ENCODE results near the gene SNAPC2.
A peak's percentile ranks its signal among the peaks of the same experiment; 100 is the strongest.

SNAPC2 gene

GRCh38 chr19:7902796-7903243 is 17.3 kb upstream of the SNAPC2 start:
- ChIA-PET CTCF (interaction anchor here (0.6 to 1.2 kb wide), 3 partner anchors 18 to 142 kb away, joined by 3 to 4 read pairs (median 3); partner anchors contain the start of gene SNAPC2), POLR2A (interaction anchor here (0.8 to 2.3 kb wide), 16 partner anchors 9 to 611 kb away, joined by 3 to 30 read pairs (median 5); partner anchors contain the start of genes LRRC8E, SNAPC2, TGFBR3L and TIMM44)
- no peak for DNase-seq (ENCODE audit: extremely low spot score)
- TF ChIP-seq SUZ12 (IDR thresholded peaks at IDR 0.05) (no peak), CTBP1 (IDR thresholded peaks at IDR 0.05; ENCODE audit: borderline replicate concordance) (no peak), NFRKB (IDR thresholded peaks at IDR 0.05) (no peak)

DNA sequence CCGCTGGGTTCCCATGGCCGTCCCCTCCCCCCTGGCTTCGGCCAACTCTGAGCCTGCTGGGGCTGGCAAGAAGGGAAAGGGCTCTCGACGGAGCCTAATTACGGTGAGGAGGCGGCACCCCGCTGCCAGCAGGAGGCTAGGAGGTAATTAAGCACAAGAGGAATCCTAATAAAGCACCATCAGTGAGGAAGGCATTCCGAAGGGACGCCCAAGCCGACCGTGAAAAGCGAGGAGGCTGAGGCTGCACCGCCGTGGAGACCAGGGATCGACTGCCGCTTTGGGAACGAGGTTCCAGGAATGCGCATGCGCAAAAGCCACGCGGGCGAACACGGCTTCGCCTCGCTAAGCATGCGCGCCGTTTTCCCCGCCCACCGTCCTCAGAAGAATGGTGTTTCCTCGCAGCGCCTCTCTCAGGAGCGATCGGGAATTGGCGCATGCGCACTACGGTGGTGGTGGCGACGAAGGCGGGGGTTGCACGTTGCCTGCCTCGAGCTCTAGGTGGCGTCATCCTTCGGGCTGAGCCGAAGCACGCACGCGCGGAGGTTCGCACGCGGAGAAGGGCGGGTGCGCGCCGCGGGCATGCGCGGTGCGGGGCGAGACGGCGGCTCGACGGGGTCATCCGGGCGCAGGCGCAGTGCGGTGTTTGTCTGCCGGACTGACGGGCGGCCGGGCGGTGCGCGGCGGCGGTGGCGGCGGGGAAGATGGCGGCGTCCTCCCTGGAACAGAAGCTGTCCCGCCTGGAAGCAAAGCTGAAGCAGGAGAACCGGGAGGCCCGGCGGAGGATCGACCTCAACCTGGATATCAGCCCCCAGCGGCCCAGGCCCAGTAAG is 16.7 kb upstream of the SNAPC2 start, which contains the start of gene MAP2K7:
Gene MAP2K7 (plus strand): TSS at position 634 of the 830 bp plus-strand sequence. CDS start 68 bp downstream, at position 702.
- CTCF ChIA-PET: interaction anchor here (0.6 to 1.2 kb wide), 4 partner anchors 17 to 141 kb away, joined by 3 to 4 read pairs (median 3); partner anchors contain the start of gene SNAPC2
- POLR2A ChIA-PET: interaction anchor here (0.7 to 1.9 kb wide), 20 partner anchors 9 to 610 kb away, joined by 3 to 30 read pairs (median 4); partner anchors contain the start of genes LRRC8E, SNAPC2, TGFBR3L and TIMM44
- TF ChIP-seq FOXM1 (IDR thresholded peaks at IDR 0.05; ENCODE audit: borderline replicate concordance) (no peak), L3MBTL2 (conservative IDR thresholded peaks at IDR 0.05) (peak; percentile 93)
- DNase-seq (ENCODE audit: extremely low spot score): peak; percentile 99

- POLR2A ChIA-PET: interaction anchor here (0.7 to 1.9 kb wide), 18 partner anchors 8 to 609 kb away, joined by 3 to 30 read pairs (median 3); partner anchors contain the start of genes LRRC8E, SNAPC2, TGFBR3L and TIMM44
- CTCF ChIA-PET: interaction anchor here (0.6 to 1.2 kb wide), 3 partner anchors 16 to 35 kb away, joined by 3 to 4 read pairs (median 3); partner anchors contain the start of gene SNAPC2
- TF ChIP-seq L3MBTL2 (conservative IDR thresholded peaks at IDR 0.05): peak; percentile 30
- TF ChIP-seq ZNF384 (IDR thresholded peaks at IDR 0.05): no peak
- no peak for DNase-seq (ENCODE audit: extremely low spot score)
Measured at GRCh38 chr19:7904074-7905020, 15.8 kb upstream of the SNAPC2 start.

GRCh38 chr19:7905268-7905667 is 14.9 kb upstream of the SNAPC2 start:
- TF ChIP-seq FOXM1 (IDR thresholded peaks at IDR 0.05; ENCODE audit: borderline replicate concordance) (no peak), HDGF (IDR thresholded peaks at IDR 0.05; ENCODE audit: borderline replicate concordance) (no peak), LEF1 (IDR thresholded peaks at IDR 0.05; ENCODE audit: borderline replicate concordance) (no peak), CTBP1 (IDR thresholded peaks at IDR 0.05; ENCODE audit: borderline replicate concordance) (no peak), L3MBTL2 (conservative IDR thresholded peaks at IDR 0.05) (no peak)
- POLR2A ChIA-PET: no interaction called here
- no peak for DNase-seq (ENCODE audit: extremely low spot score)
- CTCF ChIA-PET: no interaction called here

- no peak for TF ChIP-seq ELF4 (IDR thresholded peaks at IDR 0.05)
- TF ChIP-seq HDGF (IDR thresholded peaks at IDR 0.05; ENCODE audit: borderline replicate concordance): no peak
- no peak for TF ChIP-seq ZNF384 (IDR thresholded peaks at IDR 0.05)
- no peak for TF ChIP-seq SUZ12 (IDR thresholded peaks at IDR 0.05)
- no peak for TF ChIP-seq CTBP1 (IDR thresholded peaks at IDR 0.05; ENCODE audit: borderline replicate concordance)
- TF ChIP-seq L3MBTL2 (conservative IDR thresholded peaks at IDR 0.05): no peak
- TF ChIP-seq BHLHE40 (IDR thresholded peaks at IDR 0.05; ENCODE audit: borderline replicate concordance): no peak
- no peak for TF ChIP-seq SP1 (IDR thresholded peaks at IDR 0.05)
- no peak for TF ChIP-seq ARNT (IDR thresholded peaks at IDR 0.05)
- TF ChIP-seq TARDBP (IDR thresholded peaks at IDR 0.05): no peak
- TF ChIP-seq, protein P1, sequence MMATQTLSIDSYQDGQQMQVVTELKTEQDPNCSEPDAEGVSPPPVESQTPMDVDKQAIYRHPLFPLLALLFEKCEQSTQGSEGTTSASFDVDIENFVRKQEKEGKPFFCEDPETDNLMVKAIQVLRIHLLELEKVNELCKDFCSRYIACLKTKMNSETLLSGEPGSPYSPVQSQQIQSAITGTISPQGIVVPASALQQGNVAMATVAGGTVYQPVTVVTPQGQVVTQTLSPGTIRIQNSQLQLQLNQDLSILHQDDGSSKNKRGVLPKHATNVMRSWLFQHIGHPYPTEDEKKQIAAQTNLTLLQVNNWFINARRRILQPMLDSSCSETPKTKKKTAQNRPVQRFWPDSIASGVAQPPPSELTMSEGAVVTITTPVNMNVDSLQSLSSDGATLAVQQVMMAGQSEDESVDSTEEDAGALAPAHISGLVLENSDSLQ (IDR thresholded peaks at IDR 0.05): no peak
- no peak for TF ChIP-seq LEF1 (IDR thresholded peaks at IDR 0.05; ENCODE audit: borderline replicate concordance)
- no peak for TF ChIP-seq FOXK2 (IDR thresholded peaks at IDR 0.05)
- TF ChIP-seq FOXA1 (IDR thresholded peaks at IDR 0.05): no peak
- CTCF ChIA-PET: no interaction called here
- POLR2A ChIA-PET: no interaction called here
- DNase-seq (ENCODE audit: extremely low spot score): no peak
Measured at GRCh38 chr19:7905859-7906258, 14.3 kb upstream of the SNAPC2 start.

- no peak for DNase-seq (ENCODE audit: extremely low spot score)
- CTCF ChIA-PET: no interaction called here
- POLR2A ChIA-PET: no interaction called here
- no peak for TF ChIP-seq SP1 (IDR thresholded peaks at IDR 0.05)
- no peak for TF ChIP-seq FOXA1 (IDR thresholded peaks at IDR 0.05)
- no peak for TF ChIP-seq FOXM1 (IDR thresholded peaks at IDR 0.05; ENCODE audit: borderline replicate concordance)
- TF ChIP-seq LEF1 (IDR thresholded peaks at IDR 0.05; ENCODE audit: borderline replicate concordance): no peak
- TF ChIP-seq ZNF384 (IDR thresholded peaks at IDR 0.05): no peak
- TF ChIP-seq NFRKB (IDR thresholded peaks at IDR 0.05): no peak
- TF ChIP-seq ARNT (IDR thresholded peaks at IDR 0.05): no peak
- TF ChIP-seq TARDBP (IDR thresholded peaks at IDR 0.05): no peak
- TF ChIP-seq, protein P1 (IDR thresholded peaks at IDR 0.05): no peak
- TF ChIP-seq BHLHE40 (IDR thresholded peaks at IDR 0.05; ENCODE audit: borderline replicate concordance): no peak
- no peak for TF ChIP-seq CTBP1 (IDR thresholded peaks at IDR 0.05; ENCODE audit: borderline replicate concordance)
- TF ChIP-seq L3MBTL2 (conservative IDR thresholded peaks at IDR 0.05): no peak
- TF ChIP-seq SUZ12 (IDR thresholded peaks at IDR 0.05): no peak
- no peak for TF ChIP-seq FOXK2 (IDR thresholded peaks at IDR 0.05)
- TF ChIP-seq HDGF (IDR thresholded peaks at IDR 0.05; ENCODE audit: borderline replicate concordance): no peak
Measured at GRCh38 chr19:7907122-7907521, 13.0 kb upstream of the SNAPC2 start.

Measured in HEK293T (cell line).